CD4-positive, alpha-beta T cell treated with Interleukin-4 for 1 hour (primary cell): Measurements from ENCODE around the gene FBXL19.

Experiments used
- DNase-seq, 2 donors: peaks; one replicate each; pipeline ENCODE4 v3.0.0-alpha.2; 2020 to 2022

Gene FBXL19

GRCh38 chr16:30965436-30965835 lies 42.1 kb downstream of the FBXL19 start:
- no peak for DNase-seq

DNA sequence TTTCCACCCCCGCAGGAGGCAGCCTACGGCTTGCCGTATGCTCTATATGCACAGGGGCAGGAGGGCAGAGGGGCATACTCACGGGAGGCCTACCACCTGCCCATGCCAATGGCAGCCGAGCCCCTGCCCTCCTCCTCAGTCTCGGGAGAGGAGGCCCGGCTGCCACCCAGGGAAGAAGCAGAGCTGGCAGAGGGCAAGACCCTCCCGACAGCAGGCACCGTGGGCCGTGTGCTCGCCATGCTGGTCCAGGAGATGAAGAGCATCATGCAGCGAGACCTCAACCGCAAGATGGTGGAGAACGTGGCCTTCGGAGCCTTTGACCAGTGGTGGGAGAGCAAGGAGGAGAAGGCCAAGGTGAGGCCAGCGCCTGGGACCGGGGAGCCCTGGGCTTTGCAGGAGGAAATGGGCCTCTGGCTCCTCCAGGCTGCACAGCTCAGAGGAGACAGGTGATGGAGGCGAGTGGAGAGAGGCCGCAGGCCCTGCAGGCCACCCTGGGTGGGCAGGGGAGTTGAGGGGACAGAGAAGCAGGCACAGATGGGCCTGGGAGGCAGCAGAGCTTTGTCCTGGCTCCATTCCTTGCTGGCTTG lies 42.8 kb downstream of the FBXL19 start:
- no peak for DNase-seq

DNA sequence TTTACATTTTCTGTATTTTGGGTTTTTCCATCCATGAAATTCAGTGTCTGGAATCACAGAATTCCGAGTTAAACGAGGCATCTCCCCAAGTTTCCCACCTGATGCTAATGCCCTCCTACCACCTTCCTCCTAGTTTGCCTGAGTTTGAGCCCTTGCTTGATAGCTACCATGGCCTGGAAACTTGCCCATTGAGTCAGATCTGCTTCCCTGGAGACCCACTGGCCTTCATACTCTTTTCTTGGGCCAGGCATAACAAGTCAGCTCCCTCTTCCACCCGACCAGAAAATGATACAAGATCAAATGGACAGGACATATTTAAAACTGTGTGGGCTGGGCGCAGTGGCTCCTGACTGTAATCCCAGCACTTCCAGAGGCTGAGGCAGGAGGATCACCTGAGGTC lies 44.4 kb downstream of the FBXL19 start:
- no peak for DNase-seq

GRCh38 chr16:30969246-30969842 lies 46.0 kb downstream of the FBXL19 start:
- DNase-seq, result no peak

GRCh38 chr16:30971298-30971697 lies 47.9 kb downstream of the FBXL19 start:
- no peak for DNase-seq

DNA sequence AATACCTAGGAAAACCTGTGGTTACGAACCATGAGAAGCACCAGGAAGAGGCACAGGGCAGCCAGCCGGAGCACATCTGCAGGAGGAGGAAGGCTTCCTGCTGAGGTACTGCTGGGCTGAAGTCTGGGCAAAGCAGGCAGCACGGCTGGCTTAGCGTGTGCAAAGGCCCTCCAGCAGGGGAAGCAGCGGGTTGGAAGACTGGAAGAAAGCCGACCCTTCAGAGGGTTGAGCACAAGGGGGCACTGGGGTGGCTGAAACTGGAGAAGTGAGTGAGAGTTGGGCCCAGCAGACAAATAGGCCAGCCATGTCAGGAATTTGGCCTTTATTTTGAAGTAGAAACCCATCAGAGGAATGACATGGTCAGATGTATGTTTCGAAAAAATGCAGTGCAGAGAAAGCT lies 49.5 kb downstream of the FBXL19 start:
- no peak for DNase-seq

DNA sequence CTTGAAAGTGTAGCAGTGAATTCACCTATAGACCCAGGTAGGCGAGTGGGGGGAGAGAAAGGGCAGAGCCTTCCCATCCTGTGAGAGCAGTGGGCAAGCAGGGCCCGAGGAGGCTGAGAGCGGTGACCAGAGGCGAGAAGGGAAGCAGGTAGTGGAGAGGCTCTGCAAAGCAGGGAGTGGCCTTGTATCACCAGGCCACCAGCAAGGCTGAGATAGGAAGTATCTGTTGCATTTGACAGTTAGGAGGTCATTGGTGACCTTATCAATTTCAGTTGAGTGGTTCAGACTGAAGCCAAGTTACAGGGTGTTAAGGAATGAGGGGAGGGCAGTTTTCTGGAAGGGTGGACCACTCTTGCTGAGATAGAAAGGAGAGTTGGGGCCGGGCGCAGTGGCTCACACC lies 51.0 kb downstream of the FBXL19 start:
- no peak for DNase-seq

GRCh38 chr16:30976486-30976885 lies 53.1 kb downstream of the FBXL19 start:
- no peak for DNase-seq

- DNase-seq, result no peak
These were observed 54.1 kb downstream of the FBXL19 start for GRCh38 chr16:30977502-30977901.

DNA sequence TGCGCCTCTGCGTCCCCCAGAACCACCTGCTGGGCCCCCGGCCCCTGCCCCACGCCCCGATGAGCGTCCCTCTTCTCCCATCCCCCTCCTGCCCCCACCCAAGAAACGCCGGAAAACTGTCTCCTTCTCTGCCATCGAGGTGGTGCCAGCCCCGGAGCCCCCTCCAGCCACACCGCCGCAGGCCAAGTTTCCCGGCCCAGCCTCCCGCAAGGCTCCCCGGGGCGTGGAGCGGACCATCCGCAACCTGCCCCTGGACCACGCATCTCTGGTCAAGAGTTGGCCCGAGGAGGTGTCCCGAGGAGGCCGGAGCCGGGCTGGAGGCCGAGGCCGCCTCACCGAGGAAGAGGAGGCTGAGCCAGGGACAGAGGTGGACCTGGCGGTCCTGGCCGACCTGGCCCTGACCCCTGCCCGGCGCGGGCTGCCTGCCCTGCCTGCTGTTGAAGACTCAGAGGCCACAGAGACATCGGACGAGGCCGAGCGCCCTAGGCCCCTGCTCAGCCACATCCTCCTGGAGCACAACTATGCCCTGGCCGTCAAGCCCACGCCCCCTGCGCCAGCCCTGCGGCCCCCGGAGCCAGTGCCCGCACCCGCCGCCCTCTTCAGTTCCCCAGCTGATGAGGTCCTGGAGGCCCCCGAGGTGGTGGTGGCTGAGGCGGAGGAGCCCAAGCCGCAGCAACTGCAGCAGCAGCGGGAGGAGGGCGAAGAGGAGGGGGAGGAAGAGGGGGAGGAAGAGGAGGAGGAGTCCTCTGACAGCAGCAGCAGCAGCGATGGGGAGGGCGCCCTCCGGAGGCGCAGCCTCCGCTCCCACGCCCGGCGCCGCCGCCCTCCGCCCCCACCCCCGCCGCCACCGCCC lies 56.0 kb downstream of the FBXL19 start:
- no peak for DNase-seq

GRCh38 chr16:30980023-30980371 lies 56.6 kb downstream of the FBXL19 start:
- no peak for DNase-seq

- no peak for DNase-seq
These were observed 57.1 kb downstream of the FBXL19 start for GRCh38 chr16:30980434-30980833.

DNA sequence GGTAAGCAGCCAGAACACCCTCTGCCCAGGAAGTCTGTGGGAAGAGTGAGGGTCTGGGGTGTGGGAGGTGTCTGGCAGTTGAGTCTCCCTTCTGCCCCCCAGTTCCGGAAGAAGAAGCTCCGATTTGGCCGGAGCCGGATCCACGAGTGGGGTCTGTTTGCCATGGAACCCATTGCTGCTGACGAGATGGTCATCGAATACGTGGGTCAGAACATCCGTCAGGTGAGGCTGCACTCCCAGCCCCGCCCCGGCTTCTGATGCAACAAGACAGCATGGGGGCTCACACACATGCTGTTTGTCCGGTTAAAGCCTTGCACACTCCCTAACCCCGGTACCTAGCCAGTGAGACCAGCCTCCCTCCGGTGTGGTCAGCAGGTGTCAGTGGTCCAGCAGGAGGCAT lies 57.6 kb downstream of the FBXL19 start:
- no peak for DNase-seq

- no peak for DNase-seq
These were observed 59.3 kb downstream of the FBXL19 start for GRCh38 chr16:30982548-30983288.

- DNase-seq, result no peak
These were observed 60.0 kb downstream of the FBXL19 start for GRCh38 chr16:30983289-30983889.

DNA sequence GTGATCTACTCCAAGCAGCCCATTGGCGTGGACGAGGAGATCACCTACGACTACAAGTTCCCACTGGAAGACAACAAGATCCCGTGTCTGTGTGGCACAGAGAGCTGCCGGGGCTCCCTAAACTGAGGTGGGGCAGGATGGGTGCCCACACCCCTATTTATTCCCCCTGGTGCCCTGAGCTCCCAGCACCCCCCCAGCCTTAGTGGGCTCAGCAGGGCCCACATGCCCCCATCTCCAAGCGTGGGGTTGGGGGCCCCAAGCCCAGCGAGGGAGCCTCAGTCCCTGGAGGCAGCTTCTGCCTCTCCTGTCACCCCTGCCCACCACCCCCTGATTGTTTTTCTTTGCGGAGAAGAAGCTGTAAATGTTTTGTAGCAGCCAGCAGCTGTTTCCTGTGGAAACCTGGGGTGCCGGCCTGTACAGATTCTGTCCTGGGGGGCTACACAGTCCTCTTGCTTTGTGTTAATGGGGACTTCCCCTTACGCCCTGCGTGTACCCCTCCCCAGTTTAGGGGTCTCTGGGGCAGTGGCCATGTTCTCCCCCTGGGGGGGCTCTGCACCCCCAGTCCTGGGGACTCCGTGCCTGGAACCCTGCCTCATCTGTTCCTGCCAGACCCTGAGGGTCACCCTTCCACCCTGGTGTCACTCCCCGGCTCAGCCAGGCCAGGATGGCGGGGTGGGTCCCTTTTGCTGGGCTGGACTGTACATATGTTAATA lies 60.7 kb downstream of the FBXL19 start:
- no peak for DNase-seq

GRCh38 chr16:30984669-30985400 lies 61.5 kb downstream of the FBXL19 start, which contains the start of gene HSD3B7:
Gene HSD3B7 (plus strand): TSS chr16:30985207. CDS start chr16:30985659, 452 bp downstream.
- DNase-seq, result peak; percentile 73 to 74

- DNase-seq, result no peak
These were observed 62.2 kb downstream of the FBXL19 start for GRCh38 chr16:30985401-30986128.

DNA sequence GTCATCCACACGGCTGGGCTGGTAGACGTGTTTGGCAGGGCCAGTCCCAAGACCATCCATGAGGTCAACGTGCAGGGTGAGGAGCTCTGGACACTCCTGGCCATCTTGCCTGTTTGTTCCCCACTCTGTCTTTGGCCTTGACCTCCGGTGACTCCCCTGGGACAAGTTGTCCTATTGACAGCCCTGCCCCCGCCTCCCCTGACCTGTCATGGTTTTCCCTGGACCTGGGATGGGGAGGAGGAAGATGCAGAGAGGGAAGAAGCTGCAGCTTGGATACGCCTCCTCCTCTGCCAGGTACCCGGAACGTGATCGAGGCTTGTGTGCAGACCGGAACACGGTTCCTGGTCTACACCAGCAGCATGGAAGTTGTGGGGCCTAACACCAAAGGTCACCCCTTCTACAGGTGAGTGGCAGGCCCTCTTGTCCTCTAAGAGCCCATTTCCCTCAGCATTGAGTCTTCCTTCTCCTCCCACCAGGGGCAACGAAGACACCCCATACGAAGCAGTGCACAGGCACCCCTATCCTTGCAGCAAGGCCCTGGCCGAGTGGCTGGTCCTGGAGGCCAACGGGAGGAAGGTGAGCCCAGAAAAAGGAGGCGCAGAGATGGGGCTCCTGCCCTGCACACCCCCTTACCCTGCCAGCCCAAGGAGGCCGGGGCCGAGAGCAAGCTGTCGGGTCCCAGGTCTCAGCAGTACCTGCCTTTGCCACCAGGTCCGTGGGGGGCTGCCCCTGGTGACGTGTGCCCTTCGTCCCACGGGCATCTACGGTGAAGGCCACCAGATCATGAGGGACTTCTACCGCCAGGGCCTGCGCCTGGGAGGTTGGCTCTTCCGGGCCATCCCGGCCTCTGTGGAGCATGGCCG lies 63.0 kb downstream of the FBXL19 start:
- no peak for DNase-seq
